ENCODE measurements around the gene SP6.

DNA sequence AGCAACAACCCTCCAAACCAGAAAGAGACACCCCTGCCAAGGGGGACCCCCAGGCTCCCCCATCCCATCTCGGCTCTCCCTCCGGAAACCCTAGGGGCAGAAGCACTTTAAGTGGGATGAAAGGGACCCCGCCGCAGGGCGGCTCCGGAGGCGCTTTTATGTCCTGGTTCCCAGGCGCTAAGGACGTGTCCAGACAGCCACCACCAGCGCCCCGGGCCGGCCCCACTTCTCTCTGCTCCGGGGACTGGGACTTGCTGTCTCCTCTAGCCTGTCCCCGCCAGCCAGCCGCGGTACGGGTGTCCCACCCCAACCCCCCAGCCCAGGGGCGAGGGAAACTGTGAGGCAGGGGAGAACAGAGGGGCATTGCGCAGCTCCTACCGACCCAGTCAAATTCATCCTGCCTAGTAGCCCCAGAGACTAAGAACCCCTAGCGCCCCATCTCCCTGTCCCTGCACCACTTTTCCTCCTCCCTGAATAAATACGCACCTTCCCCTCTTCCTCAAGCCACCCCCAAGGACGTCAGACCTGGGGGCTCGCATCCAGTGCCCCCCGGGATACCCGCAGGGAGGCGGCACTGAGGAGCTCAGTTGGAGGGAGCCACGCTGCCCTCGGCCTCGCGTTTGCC lies 4.1 kb downstream of the SP6 start:
- TF ChIP-seq, protein P1, sequence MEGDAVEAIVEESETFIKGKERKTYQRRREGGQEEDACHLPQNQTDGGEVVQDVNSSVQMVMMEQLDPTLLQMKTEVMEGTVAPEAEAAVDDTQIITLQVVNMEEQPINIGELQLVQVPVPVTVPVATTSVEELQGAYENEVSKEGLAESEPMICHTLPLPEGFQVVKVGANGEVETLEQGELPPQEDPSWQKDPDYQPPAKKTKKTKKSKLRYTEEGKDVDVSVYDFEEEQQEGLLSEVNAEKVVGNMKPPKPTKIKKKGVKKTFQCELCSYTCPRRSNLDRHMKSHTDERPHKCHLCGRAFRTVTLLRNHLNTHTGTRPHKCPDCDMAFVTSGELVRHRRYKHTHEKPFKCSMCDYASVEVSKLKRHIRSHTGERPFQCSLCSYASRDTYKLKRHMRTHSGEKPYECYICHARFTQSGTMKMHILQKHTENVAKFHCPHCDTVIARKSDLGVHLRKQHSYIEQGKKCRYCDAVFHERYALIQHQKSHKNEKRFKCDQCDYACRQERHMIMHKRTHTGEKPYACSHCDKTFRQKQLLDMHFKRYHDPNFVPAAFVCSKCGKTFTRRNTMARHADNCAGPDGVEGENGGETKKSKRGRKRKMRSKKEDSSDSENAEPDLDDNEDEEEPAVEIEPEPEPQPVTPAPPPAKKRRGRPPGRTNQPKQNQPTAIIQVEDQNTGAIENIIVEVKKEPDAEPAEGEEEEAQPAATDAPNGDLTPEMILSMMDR (IDR thresholded peaks at IDR 0.05): no peak
- TF ChIP-seq POLR2AphosphoS5 (IDR thresholded peaks at IDR 0.05) (no peak), EP300 (IDR thresholded peaks at IDR 0.05) (no peak), POLR2A (IDR thresholded peaks at IDR 0.05) (no peak)
